ENCODE results near the gene ARRDC1.
"Not testable (repeated sequence)": the region's sequence is repeated elsewhere in the genome, so short reads cannot be mapped to it uniquely, and the experiment has no call there.

Gene ARRDC1, protein sequence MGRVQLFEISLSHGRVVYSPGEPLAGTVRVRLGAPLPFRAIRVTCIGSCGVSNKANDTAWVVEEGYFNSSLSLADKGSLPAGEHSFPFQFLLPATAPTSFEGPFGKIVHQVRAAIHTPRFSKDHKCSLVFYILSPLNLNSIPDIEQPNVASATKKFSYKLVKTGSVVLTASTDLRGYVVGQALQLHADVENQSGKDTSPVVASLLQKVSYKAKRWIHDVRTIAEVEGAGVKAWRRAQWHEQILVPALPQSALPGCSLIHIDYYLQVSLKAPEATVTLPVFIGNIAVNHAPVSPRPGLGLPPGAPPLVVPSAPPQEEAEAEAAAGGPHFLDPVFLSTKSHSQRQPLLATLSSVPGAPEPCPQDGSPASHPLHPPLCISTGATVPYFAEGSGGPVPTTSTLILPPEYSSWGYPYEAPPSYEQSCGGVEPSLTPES

DNA sequence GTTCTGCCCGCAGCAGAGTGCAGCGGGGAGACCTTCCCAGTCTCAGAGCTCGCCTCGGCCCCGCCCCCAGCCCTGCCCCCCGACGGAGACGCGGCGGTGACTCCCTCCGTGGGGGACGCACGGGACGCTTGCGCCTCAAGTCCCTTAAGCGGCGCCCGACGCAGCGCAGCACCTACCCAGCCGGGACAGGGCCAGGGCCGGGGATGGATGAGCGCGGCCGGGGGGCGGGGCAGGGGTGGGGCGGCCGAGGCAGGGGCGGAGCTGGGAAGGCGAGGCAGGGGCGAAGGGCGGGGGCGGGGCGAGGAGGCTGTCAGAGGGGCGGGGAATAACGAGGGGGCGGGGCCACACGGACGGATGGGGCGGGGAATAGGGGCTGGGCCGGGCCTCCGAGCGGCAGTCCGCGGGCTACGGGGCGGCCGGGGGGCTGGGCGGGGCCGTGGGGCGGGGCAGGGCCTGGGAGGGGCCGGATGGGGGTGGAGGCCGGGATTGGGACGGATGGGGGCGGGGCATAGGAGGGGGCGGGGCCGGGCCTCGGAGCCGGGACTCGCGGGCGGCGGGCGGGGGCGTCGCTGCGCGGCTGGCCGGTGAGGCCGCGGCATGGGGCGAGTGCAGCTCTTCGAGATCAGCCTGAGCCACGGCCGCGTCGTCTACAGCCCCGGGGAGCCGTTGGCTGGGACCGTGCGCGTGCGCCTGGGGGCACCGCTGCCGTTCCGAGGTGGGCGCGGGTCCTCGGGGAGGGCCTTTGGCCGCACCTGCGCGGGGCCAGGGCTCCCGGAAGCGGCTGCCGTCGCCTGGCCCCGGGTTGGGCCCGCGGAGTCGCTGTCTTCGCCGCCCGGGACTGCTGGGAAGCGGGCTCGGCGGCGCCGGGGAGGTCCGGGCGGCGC lies at the start of gene ARRDC1:
ARRDC1 (plus strand) TSS at position 566 of the 884 bp plus-strand sequence; CDS start at position 598, 32 bp downstream.
- peak; percentile 91 for DNase-seq

DNA sequence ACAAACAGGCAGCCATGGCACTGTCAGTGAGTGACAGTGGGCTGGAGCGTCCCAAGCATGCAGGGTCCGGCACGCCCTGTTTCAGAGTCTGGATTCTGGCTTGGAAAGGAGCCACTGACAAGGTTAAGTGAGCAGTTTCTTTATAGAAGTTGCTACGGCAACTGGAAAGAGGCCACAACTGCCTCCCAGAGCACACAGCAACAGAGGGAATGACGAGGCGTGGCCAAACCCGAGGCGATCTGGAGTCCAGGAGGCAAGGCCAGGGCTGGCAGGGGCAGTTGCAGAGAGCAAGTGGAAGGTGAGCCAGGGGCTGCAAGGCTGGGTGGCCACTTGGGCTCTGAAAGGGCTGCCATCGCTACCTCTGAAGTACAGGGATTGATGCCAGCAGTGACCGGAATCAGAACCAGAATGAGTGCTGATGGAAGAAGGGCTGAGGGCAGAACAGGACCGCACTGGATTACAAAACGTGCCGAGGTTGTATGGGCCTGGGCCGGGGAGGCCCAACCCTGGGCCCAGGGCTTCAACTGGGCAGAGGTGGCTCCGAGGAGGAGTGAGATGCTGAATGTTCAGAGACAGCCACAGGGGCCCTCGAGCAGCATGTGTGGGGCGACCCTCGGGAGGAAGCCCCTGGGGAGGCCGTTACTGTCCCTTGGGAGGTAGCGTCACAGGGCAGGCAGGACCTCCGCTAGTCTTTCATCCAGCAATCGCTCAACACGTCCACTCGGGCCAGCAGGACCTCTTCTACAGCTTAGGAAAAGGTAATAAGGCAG lies 49.2 kb upstream of the ARRDC1 start:
- DNase-seq, result no peak

DNA sequence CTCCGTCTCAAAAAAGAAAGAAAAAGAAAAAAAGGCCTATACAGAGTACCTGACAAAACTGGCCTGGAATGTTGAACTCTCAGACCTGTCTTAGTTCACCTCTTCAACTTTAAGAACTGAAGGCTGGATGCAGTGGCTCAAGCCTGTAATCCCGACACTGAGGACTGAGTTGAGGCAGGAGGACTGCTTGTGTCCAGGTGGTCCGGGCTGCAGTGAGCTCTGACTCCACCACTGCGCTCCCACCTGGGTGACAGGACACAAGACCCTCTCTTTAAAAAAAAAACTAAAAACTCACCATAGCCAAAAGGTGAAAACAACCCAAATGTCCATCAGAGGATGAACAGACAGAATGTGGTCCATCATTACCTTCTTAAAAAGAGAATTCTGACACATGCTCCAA lies 47.4 kb upstream of the ARRDC1 start:
- no peak for DNase-seq

DNA sequence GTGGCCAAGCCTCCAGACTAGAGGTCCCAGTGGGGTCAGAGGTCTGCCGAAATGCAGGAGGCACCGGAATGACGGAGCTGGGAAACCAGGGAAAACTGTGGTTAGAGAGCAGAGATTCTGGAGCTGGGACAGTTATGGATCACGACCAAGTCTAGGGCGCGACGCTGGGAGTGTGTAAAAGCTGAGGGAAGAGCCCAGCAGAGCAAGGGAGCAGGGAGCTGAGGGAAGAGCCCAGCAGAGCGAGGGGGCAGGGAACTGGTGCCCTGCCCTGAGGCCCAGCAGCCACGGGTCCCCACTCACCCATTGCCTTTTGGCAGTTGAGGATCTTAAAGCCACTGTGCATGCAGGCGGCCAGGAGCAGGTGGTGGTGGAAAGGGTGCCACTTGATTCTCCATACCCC lies 41.4 kb upstream of the ARRDC1 start:
- no peak for DNase-seq

DNA sequence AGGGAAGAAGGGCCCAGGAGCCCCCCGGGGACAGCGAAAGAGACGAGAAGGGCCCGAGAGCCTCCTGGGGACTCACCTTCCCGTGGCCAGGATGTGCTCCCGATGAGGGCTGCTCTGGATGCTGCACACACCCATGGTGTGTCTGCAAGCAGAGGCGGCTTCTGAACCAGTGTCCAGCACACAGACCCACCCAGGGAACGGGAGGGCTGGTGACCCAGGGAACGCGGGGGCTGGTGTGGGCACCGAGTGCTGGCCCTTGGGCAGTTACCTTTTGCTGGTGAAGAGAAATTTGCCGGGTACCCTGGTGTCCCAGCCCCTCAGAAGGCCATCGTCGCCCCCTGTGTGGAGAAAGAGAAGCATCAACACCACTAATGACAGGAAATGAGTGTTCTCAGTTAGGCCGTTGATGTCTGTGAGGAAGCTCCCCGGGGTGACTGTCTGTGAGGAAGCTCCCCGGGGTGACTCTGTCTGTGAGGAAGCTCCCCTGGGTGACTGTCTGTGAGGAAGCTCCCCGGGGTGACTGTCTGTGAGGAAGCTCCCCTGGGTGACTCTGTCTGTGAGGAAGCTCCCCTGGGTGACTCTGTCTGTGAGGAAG lies 40.6 kb upstream of the ARRDC1 start:
- no peak for DNase-seq

DNA sequence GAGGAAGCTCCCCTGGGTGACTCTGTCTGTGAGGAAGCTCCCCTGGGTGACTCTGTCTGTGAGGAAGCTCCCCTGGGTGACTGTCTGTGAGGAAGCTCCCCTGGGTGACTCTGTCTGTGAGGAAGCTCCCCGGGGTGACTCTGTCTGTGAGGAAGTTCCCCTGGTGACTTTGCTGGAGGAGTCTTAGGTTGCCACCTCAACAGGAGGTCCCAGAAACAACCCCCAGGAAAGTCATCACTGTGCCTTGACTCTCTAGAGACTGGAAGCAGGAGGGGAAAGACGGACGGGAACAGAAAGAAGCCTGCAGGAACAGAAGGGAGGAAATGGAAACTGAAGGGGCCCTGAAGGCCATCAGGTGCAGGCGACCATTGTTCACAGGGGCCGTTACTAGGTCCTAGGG lies 37.0 kb upstream of the ARRDC1 start:
- DNase-seq, result not testable (repeated sequence)

DNA sequence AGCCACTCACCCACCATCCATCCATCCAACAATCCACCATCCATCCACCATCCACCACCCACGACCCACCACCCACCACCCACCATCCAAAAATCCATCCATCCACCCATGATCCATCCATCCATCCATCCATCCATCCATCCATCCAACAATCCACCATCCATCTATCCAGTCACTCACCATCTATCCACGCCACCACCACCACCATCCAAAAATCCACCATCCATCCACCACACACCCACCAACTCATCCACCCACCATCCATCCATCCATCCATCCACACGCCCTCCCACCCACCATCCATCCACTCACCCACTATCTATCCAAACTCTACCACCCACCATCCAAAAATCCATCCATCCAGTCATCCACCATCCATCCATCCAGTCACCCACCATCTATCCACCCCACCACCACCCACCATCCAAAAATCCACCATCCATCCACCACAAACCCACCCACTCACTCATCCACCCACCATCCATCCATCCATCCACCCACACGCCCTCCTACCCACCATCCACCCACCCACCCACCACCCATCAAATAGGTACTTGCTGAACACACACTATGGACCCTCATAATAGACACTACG lies 35.8 kb upstream of the ARRDC1 start:
- DNase-seq, result no peak

DNA sequence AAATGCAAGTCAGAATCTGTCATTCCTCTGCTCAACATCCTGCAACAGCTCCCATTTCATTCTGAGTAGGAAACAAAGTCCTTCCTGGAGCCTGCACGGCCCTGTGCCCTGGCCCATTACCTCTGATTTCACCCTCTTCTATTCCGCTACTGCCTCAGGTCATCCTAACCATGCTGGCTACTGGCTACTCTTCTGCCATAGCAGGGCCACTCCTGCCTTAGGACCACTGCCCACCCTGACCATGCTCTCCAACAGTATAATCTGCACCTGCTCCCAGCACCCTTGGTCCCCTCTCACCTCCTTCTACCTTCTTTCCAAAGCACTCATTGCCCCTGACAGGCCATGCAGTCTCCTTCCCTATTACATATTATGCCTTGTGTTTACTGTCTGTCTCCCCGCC lies 34.9 kb upstream of the ARRDC1 start:
- no peak for DNase-seq

DNA sequence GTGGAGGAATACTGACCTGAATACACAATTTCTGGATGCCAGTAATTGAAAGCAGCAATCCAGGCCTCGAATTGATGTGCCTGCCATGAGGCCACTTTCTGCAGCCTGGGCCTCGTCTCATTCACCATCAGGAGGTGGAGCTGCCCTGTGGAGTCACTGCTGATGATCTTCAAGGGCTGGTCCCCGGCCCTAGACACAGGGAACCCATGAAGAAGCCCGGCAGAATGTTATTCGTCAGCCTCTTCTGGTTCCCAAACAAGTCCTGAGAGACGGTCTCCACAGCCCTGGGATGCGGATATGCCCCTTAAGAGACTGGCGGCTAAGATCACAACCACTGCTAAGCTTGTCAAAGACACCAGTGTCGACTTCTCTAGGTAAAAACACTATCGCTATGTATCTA lies 31.3 kb upstream of the ARRDC1 start:
- no peak for DNase-seq

DNA sequence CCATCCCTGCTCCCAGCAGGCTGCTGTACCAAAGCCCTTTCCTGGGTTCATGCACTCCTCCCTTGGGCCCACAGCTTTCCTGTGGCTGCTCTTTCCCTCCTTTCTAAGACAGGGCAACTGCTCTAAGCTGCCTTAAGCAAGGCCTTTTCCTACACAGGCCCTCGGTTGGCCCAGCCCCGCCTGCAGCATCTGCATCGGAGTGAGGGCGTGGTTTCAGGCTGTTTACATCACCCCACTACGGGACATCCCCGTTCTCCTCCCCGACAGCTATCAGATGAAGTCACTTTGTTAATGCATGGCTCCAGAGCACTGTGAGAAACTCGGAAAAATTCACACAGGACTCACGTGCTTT lies 30.1 kb upstream of the ARRDC1 start:
- no peak for DNase-seq

DNA sequence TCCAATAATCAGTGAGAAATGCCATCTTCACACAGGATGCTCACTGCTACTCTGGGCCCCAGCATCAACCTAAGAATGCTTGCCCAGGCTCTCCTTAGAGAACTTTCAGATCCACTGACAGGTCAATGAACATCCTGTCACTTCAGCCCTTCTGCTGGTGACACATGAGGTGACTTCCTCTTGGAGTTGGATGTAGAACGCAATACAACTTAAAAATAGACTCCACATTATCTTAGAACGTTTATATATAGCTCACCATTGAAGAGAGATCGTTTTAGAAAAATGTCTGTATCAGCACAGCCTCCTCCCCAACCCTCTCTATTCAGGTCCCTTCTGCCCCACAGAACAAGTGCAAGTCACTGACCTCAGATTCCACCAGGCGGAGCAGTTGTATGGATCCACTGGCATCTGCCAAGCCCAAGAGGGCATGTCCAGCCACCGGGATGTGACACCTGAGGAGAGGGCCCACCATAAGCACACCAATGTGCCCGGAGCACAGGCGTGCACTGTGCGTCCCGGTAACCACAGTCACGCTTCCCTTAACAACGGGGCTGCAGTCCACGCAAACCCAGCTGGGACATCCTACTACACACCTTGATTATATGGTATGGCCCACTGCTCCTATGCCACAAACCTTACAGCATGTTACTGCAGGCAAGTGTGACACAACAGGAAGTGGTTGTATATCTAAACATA lies 29.6 kb upstream of the ARRDC1 start:
- DNase-seq, result no peak

DNA sequence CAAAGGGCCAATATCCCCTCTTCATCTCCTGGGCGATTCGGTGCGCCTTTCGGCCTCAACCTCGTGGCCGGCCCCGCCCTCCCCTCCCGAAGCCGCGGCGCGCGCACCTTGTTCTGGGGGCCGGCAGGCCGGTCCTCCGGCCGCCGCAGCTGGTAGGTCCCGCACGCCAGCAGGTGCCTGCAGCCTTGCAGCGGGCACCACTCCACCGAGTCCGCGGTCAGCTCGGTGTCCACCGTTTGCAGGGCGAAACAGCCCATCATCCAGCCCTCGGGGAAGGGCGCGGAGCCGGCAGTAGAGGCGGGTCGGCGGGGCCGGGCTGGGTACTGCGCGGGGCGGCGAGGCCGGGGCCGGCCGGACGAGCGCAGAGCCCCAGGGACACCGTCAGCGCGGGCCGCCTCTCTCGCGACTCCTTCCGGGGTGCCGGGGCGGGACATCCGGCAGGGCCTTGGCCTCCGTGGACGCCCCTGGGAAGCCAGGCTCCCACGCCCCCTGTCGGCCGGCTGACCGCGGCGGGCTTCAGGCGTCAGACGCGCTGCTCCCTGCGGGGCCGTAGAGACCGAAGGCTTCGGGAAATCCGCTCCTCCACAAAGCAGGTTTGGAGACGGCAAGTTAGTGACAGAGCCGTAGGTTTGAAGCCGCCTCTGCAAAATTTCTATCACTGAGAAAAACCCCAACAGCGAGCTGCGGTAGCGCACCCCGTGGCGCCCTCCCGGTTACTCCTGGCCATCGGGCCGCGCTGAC lies 26.8 kb upstream of the ARRDC1 start, which contains the start of gene DPH7:
DPH7 (minus strand) TSS at position 408 of the 741 bp plus-strand sequence; CDS start at position 260, 148 bp downstream.
- DNase-seq, result peak; percentile 98

DNA sequence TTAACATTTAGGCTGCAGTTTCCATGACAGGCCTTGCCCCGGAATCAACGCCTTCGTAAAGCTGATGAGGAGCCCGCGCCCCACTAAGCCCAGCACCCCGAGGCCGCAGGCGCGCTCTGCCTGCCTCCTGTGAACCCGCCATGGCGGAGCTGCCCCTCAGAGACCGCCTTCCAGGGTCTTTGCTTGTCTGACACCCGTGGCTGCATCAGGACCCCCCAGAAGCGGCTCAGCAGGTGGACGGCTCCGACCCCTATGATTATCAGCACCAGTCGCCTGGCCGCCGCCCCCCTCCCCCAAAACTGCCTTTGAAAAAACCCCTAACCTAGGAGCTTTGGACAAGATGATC lies 26.3 kb upstream of the ARRDC1 start:
- no peak for DNase-seq

DNA sequence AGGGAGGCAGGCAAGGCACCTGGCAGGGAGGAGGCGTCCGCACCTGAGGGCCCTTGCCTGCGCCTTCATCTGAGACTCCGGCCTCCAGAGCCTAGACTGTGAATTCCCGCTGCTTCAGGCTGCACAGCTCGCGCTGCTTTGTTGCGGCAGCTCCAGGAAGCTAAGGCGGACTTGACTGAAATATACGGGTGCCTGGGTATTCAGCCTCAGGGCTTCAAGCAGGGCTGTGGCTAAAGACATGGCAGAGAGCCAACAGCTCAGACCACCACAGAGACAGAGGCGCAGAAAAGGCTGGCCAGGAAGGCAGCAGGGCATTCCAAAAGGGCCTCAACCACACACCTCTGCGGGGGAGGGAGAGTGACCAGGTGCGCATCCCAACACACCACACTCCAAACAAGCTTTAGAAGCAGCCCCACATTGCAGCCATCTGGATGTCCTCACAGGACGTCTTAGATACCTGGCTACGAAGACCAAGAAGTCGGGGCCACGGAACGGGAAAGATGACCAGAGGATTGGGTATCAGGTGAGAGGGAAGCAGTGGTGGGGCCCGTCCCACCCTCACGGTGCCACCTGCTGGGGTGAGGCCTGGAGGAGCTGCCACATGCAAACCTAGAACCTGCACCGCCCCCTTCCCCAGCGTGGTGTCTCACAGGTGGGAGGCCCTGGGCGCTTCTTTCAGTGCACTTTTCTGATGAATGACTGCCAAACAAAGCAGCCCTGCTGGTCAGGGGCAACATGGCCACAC lies 25.1 kb upstream of the ARRDC1 start:
- DNase-seq, result no peak

DNA sequence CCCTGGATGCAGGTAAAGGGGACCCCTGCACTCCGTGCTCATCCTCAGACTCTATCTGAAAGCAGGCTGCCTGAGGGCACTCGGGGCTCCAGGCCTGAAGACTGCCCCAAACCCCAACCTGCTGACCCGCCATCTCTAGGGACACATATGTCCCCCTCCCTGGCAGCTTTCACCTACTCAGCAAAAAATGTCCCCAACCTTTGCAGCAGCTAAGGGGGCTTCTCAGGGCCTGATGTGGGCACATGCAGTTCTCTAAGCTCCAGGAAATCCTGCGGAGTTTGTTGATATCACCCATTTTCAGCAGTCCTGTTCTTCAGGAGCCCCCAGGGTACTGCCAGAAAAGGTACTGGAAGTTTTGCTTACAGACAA lies 24.5 kb upstream of the ARRDC1 start:
- no peak for DNase-seq

DNA sequence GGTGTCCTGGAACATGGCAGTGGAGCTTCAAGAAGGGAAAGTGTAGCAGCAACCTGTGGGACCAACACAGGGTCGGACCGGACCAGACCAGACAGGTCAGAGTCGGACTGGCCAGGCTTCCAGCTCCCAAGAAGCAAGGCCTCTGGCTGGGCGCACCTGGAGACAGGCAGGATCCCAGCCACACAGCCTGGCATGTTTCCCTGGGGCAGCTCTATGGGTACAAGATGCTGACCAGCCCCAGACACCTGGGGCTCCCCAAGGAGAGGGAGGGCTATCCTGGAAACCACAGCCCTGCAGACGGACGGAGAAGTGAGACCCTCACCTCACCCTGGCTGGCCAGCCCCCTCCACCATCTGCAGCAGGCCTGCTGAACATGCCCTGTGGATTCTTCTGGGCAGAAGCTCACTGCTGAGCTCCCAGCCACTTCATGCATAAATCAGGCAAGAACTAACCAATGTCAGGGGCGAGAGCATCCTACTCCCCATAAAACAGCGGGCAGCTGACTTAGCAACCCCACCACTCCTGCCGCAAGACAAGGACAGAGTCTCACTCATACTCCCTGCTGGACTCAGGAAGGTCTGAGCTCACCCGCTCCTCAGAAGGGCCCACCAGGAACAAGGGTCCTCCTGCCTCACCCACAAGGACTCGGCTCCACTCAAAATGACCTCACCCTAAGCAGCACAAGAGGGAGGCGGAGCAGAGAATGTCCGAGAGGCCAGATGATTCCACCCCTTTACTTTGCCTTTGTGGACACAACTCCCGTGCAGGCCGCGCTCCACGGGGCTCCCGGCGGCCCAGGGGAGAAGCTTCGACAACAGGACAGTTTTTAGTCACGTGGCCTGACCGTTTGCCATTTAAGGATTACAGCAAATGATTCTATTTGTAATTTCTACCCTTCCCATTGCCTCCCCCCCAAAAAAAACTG lies 23.9 kb upstream of the ARRDC1 start:
- no peak for DNase-seq

DNA sequence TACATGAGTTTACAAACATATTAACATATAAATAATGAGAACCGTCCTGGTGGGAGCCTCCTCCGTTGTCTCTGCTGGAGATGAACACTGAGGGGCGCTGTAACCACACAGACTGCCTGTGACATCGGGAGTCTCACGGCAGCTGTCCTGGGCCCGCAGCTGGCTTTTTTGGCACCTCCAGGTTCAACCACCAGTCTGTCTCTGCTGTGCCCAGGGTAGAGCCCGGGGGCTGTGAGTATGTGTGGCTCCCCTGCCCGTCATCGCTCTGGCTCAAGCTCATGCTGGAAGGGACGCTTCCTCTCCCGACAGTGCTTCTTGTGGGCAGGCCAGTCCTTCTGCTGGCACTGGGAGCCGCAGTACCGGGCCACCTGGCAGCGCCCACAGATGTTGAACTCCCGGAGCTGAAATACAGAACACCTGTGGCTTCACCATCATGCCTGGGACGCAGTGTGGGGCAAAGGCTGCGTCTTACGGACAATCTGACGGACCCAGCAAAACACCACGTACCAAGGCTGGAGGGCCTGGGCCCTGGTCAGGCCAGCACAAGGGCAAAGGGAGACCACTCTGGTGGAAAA lies 23.1 kb upstream of the ARRDC1 start:
- no peak for DNase-seq

DNA sequence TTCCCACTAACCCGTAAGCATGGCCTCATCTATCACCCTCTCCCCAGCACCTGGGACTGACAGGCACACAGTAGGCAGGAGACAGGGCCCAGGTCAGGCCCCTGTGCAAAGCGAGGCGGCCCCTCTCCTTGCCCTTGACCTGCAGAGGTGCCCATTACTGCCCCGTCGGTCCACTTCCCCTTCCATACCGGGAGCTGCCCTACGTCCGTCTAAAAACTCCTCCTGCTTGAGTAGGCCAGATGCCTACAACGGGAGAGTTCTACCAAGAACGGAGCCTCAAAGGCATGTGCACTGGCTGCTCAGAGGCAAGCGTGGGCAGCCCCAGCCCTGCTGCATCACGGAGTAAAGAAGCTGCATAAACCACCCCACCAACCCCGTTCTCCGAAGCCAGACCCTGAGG lies 22.1 kb upstream of the ARRDC1 start:
- DNase-seq, result no peak

DNA sequence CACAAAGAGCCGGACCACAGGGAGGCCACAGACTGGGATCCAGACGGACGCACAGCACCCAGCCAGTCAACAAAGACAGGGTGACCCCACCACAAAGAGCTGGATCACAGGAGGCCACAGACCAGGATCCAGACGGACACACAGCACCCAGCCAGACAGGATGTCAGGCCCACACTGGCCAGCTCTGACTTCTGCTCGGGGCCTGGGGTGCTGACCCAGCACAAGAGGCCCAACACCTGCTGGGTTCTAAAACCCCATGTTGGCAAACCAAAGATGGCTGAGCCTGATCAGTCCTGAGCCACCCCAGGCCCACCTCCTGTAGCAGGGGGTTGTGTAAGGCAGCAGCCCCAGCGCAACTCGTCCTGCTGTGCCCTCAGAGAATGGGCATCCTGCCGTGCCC lies 21.5 kb upstream of the ARRDC1 start:
- DNase-seq, result no peak

Measured in activated naive CD4-positive, alpha-beta T cell treated with anti-CD3 and anti-CD28 coated beads, Interleukin-2, amount 50 U/mL, for 16 hours (primary cell).